Subcutaneous adipose tissue (tissue), 4 donors: Measurements from ENCODE around the gene ADAMTS12. TPM values are rescaled to one million over a fixed set of nuclear protein-coding genes. Genes with fewer than 3 reads are reported as not detected.

ENCODE experiments used
- total RNA-seq, 4 donors: library from RNA; depleted of rRNA; stranded (reverse); fragments of >200 nt; gene quantifications; one replicate each; pipeline ENCODE4 v1.1.0, GENCODE V29; 2016
- TF ChIP-seq, protein P1 (sequence below): fragments of 450-650 bp; IDR thresholded peaks from one replicate; pipeline ENCODE4 v1.5.1; 2016; ENCODE audit warnings: low read depth, mild to moderate bottlenecking, control low read depth, antibody characterized with exemption, moderate library complexity

The ADAMTS12 gene
- total RNA-seq, 4 donors from 2014 or later: 13.8 to 49.4 (median 20.2) TPM

DNA sequence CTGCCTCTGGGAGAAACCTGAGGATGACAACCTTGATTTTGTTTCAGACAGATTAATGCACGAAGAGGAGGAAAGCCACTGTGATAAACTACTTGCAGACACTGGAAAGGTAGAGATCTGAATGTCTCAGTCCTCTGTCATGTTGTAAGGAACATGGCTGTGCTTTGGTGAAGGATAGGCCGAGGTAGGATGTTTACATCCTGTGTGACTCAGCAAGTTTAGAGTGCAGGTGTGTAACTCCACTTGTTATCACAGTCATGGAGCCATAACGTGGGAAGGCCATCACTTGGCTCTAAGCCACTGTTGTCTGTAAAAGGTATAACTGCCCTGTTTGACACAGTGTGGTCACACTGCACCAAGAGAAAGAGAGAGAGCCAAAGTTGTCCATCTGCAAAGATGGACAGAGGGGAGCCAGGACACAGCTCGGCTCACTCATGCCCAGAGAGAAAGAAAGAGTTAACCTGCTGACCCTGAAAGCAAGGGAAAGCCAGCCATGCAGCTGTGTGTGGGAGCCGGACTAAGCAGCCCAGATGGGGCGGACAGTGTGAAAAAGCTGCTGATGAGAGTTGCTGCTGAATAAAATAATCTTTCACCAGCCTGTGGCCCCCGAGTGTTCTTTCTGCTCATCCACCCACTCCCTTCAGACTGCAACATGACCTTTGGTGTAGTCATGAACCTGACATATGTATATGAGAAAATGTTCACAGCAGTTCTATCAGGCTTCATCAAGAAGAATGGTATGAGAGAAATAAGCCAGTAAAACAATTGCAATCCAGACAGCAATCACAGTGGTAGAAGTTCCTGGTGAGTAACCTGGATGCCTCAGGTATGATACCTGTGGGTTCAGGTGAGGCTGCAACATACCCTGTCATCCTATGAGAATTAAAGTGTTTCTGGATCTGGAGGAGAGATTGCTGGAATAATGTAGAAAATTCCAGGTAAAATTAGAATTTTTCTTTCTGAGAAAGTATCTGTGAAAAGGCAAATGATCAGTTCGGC, 335.2 kb downstream of the ADAMTS12 start:
- TF ChIP-seq, protein P1, sequence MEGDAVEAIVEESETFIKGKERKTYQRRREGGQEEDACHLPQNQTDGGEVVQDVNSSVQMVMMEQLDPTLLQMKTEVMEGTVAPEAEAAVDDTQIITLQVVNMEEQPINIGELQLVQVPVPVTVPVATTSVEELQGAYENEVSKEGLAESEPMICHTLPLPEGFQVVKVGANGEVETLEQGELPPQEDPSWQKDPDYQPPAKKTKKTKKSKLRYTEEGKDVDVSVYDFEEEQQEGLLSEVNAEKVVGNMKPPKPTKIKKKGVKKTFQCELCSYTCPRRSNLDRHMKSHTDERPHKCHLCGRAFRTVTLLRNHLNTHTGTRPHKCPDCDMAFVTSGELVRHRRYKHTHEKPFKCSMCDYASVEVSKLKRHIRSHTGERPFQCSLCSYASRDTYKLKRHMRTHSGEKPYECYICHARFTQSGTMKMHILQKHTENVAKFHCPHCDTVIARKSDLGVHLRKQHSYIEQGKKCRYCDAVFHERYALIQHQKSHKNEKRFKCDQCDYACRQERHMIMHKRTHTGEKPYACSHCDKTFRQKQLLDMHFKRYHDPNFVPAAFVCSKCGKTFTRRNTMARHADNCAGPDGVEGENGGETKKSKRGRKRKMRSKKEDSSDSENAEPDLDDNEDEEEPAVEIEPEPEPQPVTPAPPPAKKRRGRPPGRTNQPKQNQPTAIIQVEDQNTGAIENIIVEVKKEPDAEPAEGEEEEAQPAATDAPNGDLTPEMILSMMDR: no peak

GRCh38 chr5:33549982-33550567, 341.7 kb downstream of the ADAMTS12 start:
- TF ChIP-seq, protein P1: no peak

GRCh38 chr5:33539212-33539611, 352.6 kb downstream of the ADAMTS12 start:
- TF ChIP-seq, protein P1: no peak

GRCh38 chr5:33538201-33538600, 353.6 kb downstream of the ADAMTS12 start:
- TF ChIP-seq, protein P1: no peak

GRCh38 chr5:33537240-33537639, 354.6 kb downstream of the ADAMTS12 start:
- TF ChIP-seq, protein P1: no peak

- TF ChIP-seq, protein P1: no peak
Measured at GRCh38 chr5:33536802-33537201, 355.0 kb downstream of the ADAMTS12 start.

- TF ChIP-seq, protein P1: no peak
Measured at GRCh38 chr5:33531824-33532223, 360.0 kb downstream of the ADAMTS12 start.
